ENCODE data around the gene ASCL1. TPM values are rescaled to one million over a fixed set of nuclear protein-coding genes. Genes with fewer than 3 reads are reported as not detected.

Gene ASCL1
- total and polyA plus RNA-seq, 12 donors, result 0.17 to 2.8 (median 0.72) TPM; not detected in 1

GRCh38 chr12:102993537-102993936 lies 36.1 kb downstream of the ASCL1 start:
- H3K4me1 ChIP-seq (replicated peaks in 1 of 2), result no peaks in the 10 kb centered on the region
- no peaks in the 10 kb centered on the region for H3K27me3 ChIP-seq
- H3K36me3 ChIP-seq (replicated peaks in 1 of 2), result no peaks in the 10 kb centered on the region
- intact Hi-C loops (cut with DNase I), result no loop called here
- 64 to 83% (median 74%) methylated on average over 1 of the region's 1 CpG for WGBS, 4 donors
- no peak for DNase-seq
- TF ChIP-seq CTCF (IDR thresholded peaks at IDR 0.05), result no peak
- no peak for TF ChIP-seq POLR2A (IDR thresholded peaks at IDR 0.05)
- H3K27ac ChIP-seq, result no peak overlapping the region
- no peak overlapping the region for H3K4me3 ChIP-seq
- H3K9me3 ChIP-seq (replicated peaks in 1 of 3), result no peaks in the 10 kb centered on the region

- intact Hi-C loops (cut with DNase I), result no loop called here
- WGBS, 4 donors, result 68 to 86% (median 71%) methylated on average over 1 of the region's 1 CpG
Observed at GRCh38 chr12:102995372-102995771, 37.9 kb downstream of the ASCL1 start.

More at GRCh38 chr12:102995372-102995771, 37.9 kb downstream of the ASCL1 start:
- H3K9me3 ChIP-seq (replicated peaks in 1 of 3), result no peaks in the 10 kb centered on the region
- H3K27me3 ChIP-seq, result no peaks in the 10 kb centered on the region
- no peak for TF ChIP-seq CTCF (IDR thresholded peaks at IDR 0.05)
- no peak for TF ChIP-seq POLR2A (IDR thresholded peaks at IDR 0.05)
- H3K36me3 ChIP-seq (replicated peaks in 1 of 2), result no peaks in the 10 kb centered on the region
- DNase-seq, result no peak
- no peaks in the 10 kb centered on the region for H3K4me1 ChIP-seq (replicated peaks in 1 of 2)
- H3K27ac ChIP-seq, result no peak overlapping the region
- no peak overlapping the region for H3K4me3 ChIP-seq

Other genes starting within 250 kb of the ASCL1 start
- gene PAH, start 40.4 kb upstream of the ASCL1 start, total RNA-seq, result 10 to 100 TPM in 4 of 9 donors, 1 to 10 TPM in 5; 1.7 to 92.5 (median 9.2) TPM
- 10 to 100 TPM in 1 of 3 donors, 1 to 10 TPM in 2; 3.9 to 34.3 (median 4.6) TPM for gene PAH, start 40.4 kb upstream of the ASCL1 start, polyA plus RNA-seq

Measured in adrenal gland (tissue), 12 donors.